Dermis microvascular lymphatic vessel endothelial cell (primary cell): Measurements from ENCODE around the gene AKT3. TPM values are rescaled to one million over a fixed set of nuclear protein-coding genes. Genes with fewer than 3 reads are reported as not detected.
"Not testable (repeated sequence)": the region's sequence is repeated elsewhere in the genome, so short reads cannot be mapped to it uniquely, and the experiment has no call there.

Experiments
- DNase-seq, 2 donors: peaks; one replicate each; pipeline versions ENCODE4 v3.0.0 to v3.0.0-alpha.2; 2010; ENCODE audit warnings: low read depth in 2 of 2
- total RNA-seq: library from RNA; depleted of rRNA; stranded (reverse); fragments of >200 nt; gene quantifications from 2 replicates; pipeline ENCODE4 v1.2.1, GENCODE V29; 2014

AKT3 gene
- total RNA-seq, 1 donor from 2014 or later, result 44.2 TPM

DNA sequence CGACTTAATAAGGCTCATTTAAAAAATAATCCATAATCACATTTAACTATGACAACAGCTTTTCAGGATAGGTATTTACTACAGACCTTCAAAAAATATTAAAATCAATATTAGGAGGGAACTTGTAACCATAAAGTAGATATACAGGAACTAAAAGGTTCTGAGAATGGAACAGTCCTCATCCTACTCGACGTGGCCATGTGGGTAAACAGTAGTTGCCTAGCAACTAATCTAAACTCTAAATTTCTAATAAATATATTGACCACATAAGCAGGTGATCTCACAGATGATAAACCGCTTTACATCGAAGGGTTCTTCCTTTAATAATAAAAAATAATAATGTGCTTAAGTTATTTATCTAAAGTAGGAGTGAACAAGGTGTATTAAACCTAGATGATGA, 7.9 kb downstream of the AKT3 start:
- peak in 1 of 2 donors; percentile 52 for DNase-seq

DNA sequence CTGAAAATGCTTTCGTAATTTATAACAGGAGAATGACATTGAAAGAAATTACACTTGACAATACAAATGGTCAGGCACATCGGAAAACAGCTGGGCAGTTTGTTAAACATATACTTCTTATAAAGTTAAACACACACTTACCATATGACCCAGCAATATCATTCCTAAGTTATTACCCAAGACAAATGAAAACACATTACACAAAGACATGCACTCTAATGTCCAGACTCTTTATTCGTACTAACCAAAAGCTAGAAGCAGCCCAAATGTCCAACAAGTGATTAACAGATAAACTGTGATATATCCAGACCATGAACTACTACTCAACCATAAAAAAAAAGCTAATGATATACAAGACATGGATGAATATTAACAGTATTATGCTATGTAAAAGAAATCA, 8.5 kb downstream of the AKT3 start:
- DNase-seq, result no peak

DNA sequence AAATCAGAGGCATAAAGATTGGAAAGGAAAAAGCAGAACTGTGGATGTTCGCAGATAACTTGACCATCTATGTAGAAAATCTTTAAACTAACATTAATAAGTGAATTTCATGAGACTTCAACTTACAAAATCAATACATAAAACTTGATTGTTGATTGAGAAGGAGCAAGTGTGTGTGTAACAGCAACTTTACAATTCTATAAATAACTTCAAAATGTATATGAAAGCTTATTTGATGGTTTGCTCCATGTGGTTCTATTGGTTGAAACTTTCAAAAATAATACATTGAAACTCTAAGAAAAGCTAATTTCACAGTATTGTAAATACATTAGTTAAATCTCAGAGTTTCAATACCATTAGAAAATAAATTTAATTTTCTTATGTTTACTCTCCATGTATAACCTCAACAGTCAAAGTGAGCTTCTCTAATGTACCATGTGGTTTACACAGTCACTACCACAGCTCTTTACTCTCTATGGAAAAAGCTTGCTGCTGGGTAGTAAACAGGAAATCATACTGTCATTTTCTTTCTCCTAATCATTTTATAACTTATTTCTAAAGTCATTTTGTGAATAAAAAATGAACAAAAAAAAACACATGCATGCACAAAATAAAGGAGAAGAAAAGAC, 12.0 kb downstream of the AKT3 start:
- peak; percentile 29 to 35 for DNase-seq

DNA sequence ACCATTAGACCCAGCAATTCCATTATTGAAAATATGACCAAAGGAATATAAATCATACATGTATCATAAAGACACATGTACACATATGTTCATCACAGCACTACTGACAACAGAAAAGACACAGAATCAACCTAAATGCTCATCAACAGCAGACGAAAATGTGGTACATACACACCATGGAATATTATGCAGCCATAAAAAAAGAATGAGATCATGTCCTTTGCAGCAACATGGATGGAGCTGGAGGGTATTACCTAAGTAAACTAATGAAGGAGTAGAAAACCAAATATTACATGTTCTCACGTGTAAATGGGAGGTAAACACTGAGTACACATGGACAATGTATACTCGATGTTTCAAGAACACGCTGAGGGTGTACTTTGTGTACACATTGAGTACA, 15.9 kb downstream of the AKT3 start:
- no peak for DNase-seq

DNA sequence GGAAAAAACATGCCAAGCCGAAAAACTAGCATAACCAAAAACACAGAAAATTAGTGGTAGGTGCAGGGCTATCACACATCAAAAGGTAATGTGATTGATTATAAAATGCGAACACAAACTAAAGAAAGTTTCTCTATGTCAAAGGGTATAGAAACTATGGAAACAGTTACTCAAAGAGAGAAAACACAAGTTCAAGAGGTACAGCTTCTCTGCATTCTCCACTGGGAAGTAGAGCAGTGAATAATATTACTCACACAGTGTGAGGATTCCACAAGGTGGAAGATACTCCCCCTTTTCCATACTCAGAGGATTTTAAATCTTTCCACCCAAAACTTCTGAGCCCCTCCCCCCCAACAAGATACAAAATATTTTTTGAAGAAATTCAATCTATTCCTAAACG, 18.6 kb downstream of the AKT3 start:
- no peak for DNase-seq

DNA sequence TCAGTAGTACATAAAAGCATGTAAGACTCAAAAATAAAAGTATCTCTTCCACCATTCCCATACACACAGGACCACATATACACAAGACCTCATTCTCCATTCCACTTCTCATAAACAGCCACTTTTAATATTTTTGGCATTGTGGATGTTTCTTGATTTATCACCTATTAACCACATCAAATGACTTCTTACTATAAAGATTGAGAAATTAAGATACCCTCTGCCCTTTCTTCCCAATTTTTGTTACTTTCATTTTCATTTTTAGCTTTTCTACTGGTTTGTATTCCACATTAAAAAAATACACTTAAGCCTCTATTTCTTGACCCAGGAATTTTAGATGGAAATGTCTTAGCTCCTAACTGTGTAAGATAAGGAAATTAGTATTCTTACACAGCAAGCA, 22.8 kb downstream of the AKT3 start:
- no peak for DNase-seq

DNA sequence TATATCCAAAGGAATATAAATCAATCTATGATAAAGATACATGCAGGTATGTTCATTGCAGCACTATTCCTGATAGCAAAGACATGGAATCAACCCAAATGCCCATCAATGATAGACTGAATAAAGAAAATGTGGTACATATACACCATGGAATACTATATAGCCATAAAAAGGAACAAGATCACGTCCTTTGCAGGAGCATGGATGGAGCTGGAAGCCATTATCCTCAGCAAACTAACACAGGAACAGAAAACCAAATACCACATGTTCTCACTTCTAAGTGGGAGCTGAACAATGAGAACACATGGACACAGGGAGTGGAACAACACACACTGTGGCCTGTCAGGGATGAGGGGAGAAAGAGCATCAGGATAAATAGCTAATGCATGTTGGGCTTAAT, 25.1 kb downstream of the AKT3 start:
- DNase-seq, result not testable (repeated sequence)

DNA sequence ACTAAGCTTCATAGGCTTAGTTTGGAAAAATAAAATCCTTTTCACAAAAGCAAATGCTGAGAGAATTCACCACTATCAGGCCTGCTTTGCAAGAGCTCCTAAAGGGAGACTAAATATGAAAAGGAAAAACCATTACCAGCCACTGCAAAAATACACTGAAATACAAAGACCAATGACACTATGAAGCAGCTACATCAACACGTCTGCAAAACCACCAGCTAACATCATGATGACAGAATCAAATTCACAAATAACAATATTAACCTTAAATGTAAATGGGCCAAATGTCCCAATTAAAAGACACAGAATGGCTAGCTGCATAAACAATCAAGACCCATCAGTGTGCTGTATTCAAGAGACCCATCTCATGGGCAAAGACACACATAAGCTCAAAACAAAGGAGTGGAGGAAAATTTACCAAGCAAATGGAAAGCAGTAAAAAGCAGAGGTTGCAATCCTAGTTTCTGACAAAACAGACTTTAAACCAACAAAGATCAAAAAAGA, 28.8 kb downstream of the AKT3 start:
- DNase-seq, result no peak

DNA sequence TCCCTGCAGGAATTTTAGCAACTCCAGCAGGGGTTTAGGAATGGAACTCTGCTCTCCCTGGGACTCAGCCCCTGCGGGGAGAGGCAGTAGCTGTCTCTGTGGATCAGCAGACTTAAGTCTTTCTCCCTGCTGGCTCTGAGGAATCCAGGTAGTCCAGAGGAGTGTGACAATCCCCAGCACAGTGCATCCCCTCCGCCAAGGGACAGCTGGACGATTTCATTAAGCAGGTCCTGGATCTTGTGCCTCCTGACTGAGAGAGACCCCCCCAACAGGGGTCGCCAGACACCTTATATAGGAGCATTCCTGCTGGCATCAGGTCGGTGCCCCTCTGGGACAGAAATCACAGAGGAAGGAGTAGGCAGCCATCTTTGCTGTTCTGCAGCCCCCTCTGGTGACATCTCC, 30.6 kb downstream of the AKT3 start:
- DNase-seq, result no peak

DNA sequence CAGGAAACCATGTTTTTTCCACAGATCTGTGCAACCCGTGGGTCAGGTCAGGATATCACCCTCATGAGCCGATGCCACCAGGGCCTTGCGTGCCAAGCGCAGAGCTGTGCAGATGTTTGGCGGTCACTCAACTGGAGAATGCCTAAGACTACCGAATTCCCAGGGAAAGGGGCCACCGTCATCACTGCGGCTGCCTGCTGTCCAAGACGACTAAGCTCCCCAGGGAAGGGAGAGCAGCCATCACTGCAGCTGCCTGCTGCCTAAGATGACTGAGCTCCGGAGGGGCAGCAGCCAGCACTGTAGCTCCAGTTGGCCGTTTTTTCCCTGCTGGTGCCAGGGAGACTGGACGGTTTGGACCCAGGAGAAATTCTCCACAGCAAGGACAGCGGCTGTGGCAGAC, 31.1 kb downstream of the AKT3 start:
- DNase-seq, result no peak

DNA sequence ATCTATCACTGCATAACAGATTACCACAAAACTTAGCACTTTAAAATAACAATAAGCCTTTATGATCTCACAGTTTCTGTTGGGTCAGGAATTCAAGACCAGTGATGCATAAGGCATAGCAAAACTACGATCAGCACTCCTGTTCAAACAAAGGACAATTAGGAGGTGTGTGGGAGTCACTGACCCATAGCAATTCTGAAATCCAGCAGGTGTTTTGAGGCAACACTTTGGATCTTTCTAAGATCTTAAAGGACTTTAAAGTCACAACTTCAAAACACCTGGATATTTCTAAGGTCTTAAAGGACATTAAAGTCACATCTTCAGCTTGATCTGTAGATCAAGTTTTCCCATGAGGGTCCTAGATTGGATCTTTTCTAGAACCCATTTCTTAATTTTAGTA, 35.3 kb downstream of the AKT3 start:
- no peak for DNase-seq

DNA sequence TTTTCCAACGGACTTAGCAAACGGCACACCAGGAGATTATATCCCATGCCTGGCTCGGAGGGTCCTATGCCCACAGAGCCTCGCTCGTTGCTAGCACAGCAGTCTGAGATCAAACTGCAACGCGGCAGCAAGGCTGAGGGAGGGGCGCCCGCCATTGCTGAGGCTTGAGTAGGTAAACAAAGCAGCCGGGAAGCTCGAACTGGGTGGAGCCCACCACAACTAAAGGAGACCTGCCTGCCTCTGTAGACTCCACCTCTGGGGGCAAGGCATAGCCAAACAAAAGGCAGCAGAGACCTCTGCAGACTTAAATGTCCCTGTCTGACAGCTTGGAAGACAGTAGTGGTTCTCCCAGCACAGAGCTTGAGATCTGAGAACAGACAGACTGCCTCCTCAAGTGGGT, 42.7 kb downstream of the AKT3 start:
- not testable (repeated sequence) for DNase-seq

DNA sequence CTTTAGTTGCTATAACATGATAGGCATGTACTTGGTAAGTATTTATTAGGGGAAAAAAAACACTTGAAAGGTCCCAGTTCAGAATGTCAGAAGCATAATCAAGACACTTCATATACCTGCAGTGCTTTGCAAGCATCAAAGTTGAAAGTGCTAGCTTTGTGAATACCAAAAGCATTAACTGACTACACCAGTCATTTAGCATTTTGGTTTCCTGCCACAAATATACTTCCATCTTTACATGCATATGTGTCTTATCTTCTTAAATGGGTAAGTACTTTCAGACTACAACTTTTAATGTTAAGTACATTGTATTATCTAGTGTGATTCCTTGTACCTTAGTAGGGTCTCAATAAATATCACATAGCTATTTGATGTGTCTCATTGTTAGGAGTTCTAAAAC, 43.7 kb downstream of the AKT3 start:
- DNase-seq, result no peak

DNA sequence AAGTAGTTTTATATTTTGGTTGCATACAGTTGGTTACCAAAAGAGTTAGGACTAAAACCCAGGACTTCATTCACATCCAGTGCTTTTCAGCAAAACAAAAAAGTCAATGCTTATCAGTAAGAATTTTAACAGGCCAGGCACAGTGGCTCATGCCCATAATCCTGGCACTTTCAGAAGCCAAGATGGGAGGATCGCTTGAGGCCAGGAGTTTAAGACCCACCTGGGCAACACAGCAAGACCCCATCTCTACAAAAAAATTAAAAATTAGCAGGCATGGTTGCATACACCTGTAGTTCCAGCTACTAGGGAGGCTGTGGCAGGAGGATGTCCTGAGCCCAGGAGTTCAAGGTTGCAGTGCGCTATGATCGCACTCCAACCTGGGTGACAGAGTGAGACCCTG, 47.3 kb downstream of the AKT3 start:
- no peak for DNase-seq

DNA sequence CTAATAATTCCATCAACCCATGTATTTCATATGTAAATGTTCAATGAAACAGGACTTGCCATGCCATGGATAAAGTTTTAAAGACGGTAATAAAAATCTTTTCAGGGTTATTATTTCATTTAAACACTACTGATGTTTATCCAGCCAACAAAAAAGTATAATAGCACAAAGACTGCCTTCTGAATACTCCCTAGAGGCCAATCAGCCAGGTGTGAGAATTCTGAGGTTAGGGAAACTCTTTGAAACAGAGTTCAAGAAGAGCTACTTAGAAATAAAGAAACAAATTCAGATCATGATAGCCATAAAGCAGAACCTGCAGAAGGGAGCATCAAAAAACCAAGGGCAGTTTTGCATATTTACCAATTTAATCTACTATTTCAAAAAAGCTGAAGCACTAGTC, 48.7 kb downstream of the AKT3 start:
- DNase-seq, result no peak

DNA sequence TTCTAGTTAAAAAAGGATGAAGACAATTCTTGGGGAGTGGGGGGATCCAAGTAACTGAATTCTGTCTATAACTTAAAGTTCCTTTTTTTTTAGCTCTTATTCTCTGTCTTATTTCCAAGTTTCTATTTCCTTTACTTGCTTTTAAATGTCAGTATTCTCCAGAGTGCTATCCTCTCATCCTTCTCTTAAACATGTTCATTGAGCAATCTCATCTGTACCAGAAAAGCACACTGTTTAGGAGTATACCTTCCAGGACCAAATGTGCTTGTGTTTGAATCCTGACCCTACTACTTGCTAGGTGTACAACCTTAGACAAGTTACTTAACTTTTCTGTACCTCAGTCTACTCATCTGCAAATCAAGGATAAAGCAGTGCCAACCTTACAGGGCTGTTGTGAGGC, 50.1 kb downstream of the AKT3 start:
- no peak for DNase-seq

DNA sequence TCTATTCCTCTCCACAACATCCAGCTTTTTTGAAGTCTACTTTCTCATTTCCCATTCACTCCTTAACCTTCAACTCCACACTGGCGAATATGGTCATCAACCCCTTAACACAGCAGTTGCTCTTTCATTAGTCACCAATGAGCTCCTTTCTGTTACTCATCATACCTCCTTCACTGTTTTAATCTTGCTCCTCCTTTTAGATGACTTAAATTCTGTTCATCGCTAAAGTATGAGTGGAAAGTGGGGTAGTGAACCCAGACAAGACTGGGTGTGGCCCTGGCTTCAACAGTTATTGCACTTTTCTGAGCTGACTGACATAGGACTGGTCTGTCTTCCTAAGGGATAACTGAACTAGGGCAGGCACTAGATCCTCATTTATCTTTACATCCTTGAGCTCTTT, 51.3 kb downstream of the AKT3 start:
- peak in 1 of 2 donors; percentile 18 for DNase-seq

DNA sequence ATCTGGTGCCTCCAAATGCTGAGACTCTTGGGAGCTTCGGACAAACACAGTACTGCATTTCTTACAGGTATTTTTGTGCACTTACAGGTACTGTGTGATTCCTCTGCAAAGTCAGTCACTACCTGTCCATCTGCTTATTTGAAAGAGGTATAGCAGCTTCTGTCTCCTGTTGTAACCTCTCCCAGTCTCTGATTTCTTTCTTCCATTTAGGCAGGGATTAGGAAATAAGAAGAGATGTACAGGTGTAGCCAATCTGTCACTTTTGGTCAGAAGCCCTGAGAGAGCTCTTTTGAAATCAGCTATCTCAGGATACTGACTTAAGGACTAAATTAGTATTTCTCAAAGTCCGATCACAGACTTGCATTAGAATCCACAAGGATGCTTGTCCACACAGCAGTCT, 54.0 kb downstream of the AKT3 start:
- no peak for DNase-seq

DNA sequence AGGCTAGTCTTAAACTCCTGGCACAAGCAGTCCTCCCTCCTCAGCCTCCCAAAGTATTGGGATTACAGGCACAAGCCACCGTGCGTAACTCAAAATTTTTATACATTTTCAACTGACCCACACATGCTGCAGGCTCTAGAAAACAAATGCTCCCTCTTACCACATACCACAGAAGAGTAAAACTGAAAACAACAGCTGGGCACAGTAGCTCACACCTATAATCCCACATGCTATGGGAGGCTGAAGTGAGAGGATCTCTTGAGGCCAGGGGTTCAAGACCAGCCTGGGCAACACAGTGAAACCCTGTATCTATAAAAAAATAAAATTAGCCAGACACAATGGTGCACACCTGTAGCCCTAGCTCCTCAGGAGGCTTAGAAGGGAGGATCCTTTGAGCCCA, 56.7 kb downstream of the AKT3 start:
- DNase-seq, result no peak

DNA sequence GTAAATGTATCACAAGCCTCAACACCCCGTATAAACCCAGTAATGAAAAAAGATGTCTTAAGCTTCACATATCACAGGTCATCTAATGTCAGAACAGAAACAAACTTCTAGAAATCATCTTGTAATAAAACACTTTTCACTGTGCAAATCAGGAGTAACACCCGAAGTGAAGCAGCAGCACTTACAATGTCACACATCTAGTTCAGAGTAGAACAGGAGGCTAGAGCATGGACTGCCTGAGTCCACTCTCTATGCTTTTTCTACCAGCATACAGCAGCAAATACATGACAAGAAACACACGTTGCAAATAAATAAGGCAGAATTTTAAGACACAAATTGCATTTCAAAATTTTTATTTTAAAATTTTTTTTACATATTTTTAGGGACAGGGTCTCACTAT, 57.2 kb downstream of the AKT3 start:
- DNase-seq, result peak in 1 of 2 donors; percentile 16

DNA sequence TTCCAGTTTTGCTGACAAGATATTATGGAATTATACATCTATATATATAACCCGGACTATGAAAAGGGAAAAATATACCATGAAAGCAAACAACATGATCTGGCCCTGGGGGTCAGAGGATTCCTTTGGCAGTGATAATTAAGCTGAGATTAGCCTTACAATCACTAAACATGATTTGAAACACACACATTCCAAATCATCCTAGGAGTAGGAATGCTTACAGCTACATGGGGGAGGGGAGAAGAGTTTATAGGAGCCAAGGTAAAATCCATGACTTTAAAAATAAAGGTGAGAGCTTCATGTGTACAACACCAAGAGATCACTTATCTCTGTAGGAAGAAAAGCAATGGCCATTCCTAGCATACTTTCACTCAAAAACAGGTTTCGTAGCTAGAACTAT, 57.6 kb downstream of the AKT3 start:
- peak in 1 of 2 donors; percentile 19 for DNase-seq

DNA sequence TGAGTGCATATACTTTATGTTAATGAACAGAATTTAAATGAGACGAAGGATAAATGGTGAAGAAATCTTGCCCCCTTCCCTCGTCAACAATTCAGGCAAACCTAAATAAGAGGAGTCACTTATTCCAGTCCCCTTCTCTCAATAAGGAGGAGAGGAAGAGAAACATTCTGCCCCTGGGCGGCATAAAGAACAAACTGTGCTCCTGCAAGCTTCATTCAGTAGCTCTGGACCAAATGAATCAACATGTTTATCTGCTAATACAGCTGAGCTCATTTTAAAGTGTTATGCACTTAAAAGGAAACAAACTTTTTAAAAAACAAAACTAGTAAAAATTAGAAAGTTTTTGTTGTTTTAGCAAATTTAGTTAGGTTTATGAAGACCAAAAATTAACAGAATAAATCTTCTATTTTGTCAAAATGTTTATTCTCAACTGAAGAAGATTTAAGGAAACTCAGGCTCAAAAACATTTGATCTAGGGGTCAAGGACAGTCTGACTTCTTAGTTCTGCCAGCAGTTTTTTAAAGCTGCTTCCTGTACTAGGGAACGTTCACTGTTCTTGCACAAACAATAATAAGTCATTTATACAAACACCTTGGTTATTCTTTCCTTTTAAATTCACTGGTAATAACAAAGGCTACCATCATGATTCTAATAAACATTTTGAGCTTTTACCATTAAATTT, 58.3 kb downstream of the AKT3 start:
- peak; percentile 14 to 87 for DNase-seq

DNA sequence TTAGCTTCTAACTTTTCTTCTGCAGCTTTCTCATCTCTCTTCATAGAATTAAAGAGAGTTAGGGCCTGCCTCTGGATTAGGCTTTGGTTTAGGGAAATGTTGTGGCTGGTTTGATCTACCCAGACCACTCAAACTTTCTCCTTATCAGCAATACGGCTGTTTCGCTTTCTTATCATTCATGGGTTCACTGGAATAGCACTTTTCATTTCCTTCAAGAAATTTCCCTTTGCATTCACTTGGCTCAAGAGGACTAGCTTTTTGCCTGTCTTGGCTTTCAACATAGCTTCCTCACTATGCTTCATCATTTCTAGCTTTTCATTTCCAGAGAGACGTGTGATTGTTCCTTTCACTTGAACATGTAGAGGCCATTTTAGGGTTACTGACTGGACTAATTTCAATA, 59.6 kb downstream of the AKT3 start:
- DNase-seq, result no peak
